Measurements from ENCODE around the gene ZP3. TPM values are rescaled to one million over a fixed set of nuclear protein-coding genes. Genes with fewer than 3 reads are reported as not detected.
"Not testable (repeated sequence)": the region's sequence is repeated elsewhere in the genome, so short reads cannot be mapped to it uniquely, and the experiment has no call there.

Gene ZP3
- not detected for polyA plus RNA-seq (2013, experiment 1 of 2)
- not detected for polyA plus RNA-seq (2013, experiment 2 of 2)

- Histone ChIP-seq H3K9me3 (ENCODE audit: control insufficient read depth, low read length) (peaks cover 5% of the 10 kb centered on the region), H3K27ac (ENCODE audit: low read depth, low read length, severe bottlenecking) (no peak within 1 kb of the TSS)
- WGBS, 2 experiments (ENCODE audit: insufficient coverage in 2 of 2), result 88 to 89% methylated on average over 5 to 6 of the region's 10 CpGs
Measured at GRCh38 chr7:76424413-76425111, at the start of gene ZP3. Gene ZP3 (plus strand): TSS chr7:76424950. CDS start chr7:76424965, 15 bp downstream.

GRCh38 chr7:76375251-76375650 lies 49.5 kb upstream of the ZP3 start:
- no peak overlapping the region for H3K27ac ChIP-seq (ENCODE audit: low read depth, low read length, severe bottlenecking)
- no peaks in the 10 kb centered on the region for H3K9me3 ChIP-seq (ENCODE audit: control insufficient read depth, low read length)
- H3K4me1 ChIP-seq (ENCODE audit: control insufficient read depth, insufficient read depth, low read length, poor library complexity, severe bottlenecking), result peaks cover 17% of the 10 kb centered on the region
- H3K36me3 ChIP-seq (ENCODE audit: control insufficient read depth, insufficient read depth, low read length), result no peaks in the 10 kb centered on the region
- no peak overlapping the region for H3K4me3 ChIP-seq (ENCODE audit: extremely low read depth, insufficient read depth, low read length, poor library complexity, severe bottlenecking)
- WGBS, 2 experiments (ENCODE audit: insufficient coverage in 2 of 2), result 92 to 95% methylated on average over 8 to 9 of the region's 9 CpGs

More at GRCh38 chr7:76424413-76425111, at the start of gene ZP3:
- H3K4me3 ChIP-seq (ENCODE audit: extremely low read depth, insufficient read depth, low read length, poor library complexity, severe bottlenecking), result no peak within 1 kb of the TSS
- H3K36me3 ChIP-seq (ENCODE audit: control insufficient read depth, insufficient read depth, low read length), result no peaks in the 10 kb centered on the region
- H3K4me1 ChIP-seq (ENCODE audit: control insufficient read depth, insufficient read depth, low read length, poor library complexity, severe bottlenecking), result peaks cover 19% of the 10 kb centered on the region

GRCh38 chr7:76377186-76377918 lies 47.4 kb upstream of the ZP3 start:
- WGBS, 2 experiments (ENCODE audit: insufficient coverage in 2 of 2), result 90 to 91% methylated on average over 7 to 8 of the region's 9 CpGs
- peaks cover 17% of the 10 kb centered on the region for H3K4me1 ChIP-seq (ENCODE audit: control insufficient read depth, insufficient read depth, low read length, poor library complexity, severe bottlenecking)
- no peaks in the 10 kb centered on the region for H3K9me3 ChIP-seq (ENCODE audit: control insufficient read depth, low read length)
- H3K4me3 ChIP-seq (ENCODE audit: extremely low read depth, insufficient read depth, low read length, poor library complexity, severe bottlenecking), result no peak overlapping the region
- no peak overlapping the region for H3K27ac ChIP-seq (ENCODE audit: low read depth, low read length, severe bottlenecking)
- H3K36me3 ChIP-seq (ENCODE audit: control insufficient read depth, insufficient read depth, low read length), result no peaks in the 10 kb centered on the region

GRCh38 chr7:76380623-76380966 lies 44.2 kb upstream of the ZP3 start:
- H3K27ac ChIP-seq (ENCODE audit: low read depth, low read length, severe bottlenecking), result peak overlapping the region; percentile 99
- H3K9me3 ChIP-seq (ENCODE audit: control insufficient read depth, low read length), result no peaks in the 10 kb centered on the region
- 88 to 95% methylated on average over 4 to 5 of the region's 7 CpGs for WGBS, 2 experiments (ENCODE audit: insufficient coverage in 2 of 2)
- H3K36me3 ChIP-seq (ENCODE audit: control insufficient read depth, insufficient read depth, low read length), result no peaks in the 10 kb centered on the region
- H3K4me1 ChIP-seq (ENCODE audit: control insufficient read depth, insufficient read depth, low read length, poor library complexity, severe bottlenecking), result peaks cover 8% of the 10 kb centered on the region
- H3K4me3 ChIP-seq (ENCODE audit: extremely low read depth, insufficient read depth, low read length, poor library complexity, severe bottlenecking), result no peak overlapping the region

- Histone ChIP-seq H3K9me3 (ENCODE audit: control insufficient read depth, low read length) (no peaks in the 10 kb centered on the region), H3K4me1 (ENCODE audit: control insufficient read depth, insufficient read depth, low read length, poor library complexity, severe bottlenecking) (peaks cover 6% of the 10 kb centered on the region), H3K36me3 (ENCODE audit: control insufficient read depth, insufficient read depth, low read length) (no peaks in the 10 kb centered on the region), H3K27ac (ENCODE audit: low read depth, low read length, severe bottlenecking) (no peak overlapping the region), H3K4me3 (ENCODE audit: extremely low read depth, insufficient read depth, low read length, poor library complexity, severe bottlenecking) (no peak overlapping the region)
- 83 to 100% methylated on average over 1 to 5 of the region's 7 CpGs for WGBS, 2 experiments (ENCODE audit: insufficient coverage in 2 of 2)
Measured at GRCh38 chr7:76381814-76382213, 42.9 kb upstream of the ZP3 start.

- Histone ChIP-seq H3K4me1 (ENCODE audit: control insufficient read depth, insufficient read depth, low read length, poor library complexity, severe bottlenecking) (peaks cover 6% of the 10 kb centered on the region), H3K36me3 (ENCODE audit: control insufficient read depth, insufficient read depth, low read length) (no peaks in the 10 kb centered on the region), H3K27ac (ENCODE audit: low read depth, low read length, severe bottlenecking) (no peak overlapping the region), H3K9me3 (ENCODE audit: control insufficient read depth, low read length) (no peaks in the 10 kb centered on the region), H3K4me3 (ENCODE audit: extremely low read depth, insufficient read depth, low read length, poor library complexity, severe bottlenecking) (no peak overlapping the region)
- WGBS, 2 experiments (ENCODE audit: insufficient coverage in 2 of 2), result 47 to 63% methylated on average over 8 to 9 of the region's 13 CpGs
Measured at GRCh38 chr7:76383089-76383944, 41.4 kb upstream of the ZP3 start.

GRCh38 chr7:76386691-76387260 lies 38.0 kb upstream of the ZP3 start:
- peaks cover 8% of the 10 kb centered on the region for H3K4me1 ChIP-seq (ENCODE audit: control insufficient read depth, insufficient read depth, low read length, poor library complexity, severe bottlenecking)
- H3K4me3 ChIP-seq (ENCODE audit: extremely low read depth, insufficient read depth, low read length, poor library complexity, severe bottlenecking), result no peak overlapping the region
- H3K27ac ChIP-seq (ENCODE audit: low read depth, low read length, severe bottlenecking), result peak overlapping the region; percentile 5
- H3K9me3 ChIP-seq (ENCODE audit: control insufficient read depth, low read length), result no peaks in the 10 kb centered on the region
- H3K36me3 ChIP-seq (ENCODE audit: control insufficient read depth, insufficient read depth, low read length), result no peaks in the 10 kb centered on the region
- WGBS, 2 experiments (ENCODE audit: insufficient coverage in 2 of 2), result 91 to 98% methylated on average over 7 to 8 of the region's 11 CpGs

- not testable (repeated sequence) for H3K27ac ChIP-seq (ENCODE audit: low read depth, low read length, severe bottlenecking); H3K36me3 ChIP-seq (ENCODE audit: control insufficient read depth, insufficient read depth, low read length); H3K4me3 ChIP-seq (ENCODE audit: extremely low read depth, insufficient read depth, low read length, poor library complexity, severe bottlenecking); H3K9me3 ChIP-seq (ENCODE audit: control insufficient read depth, low read length)
- H3K4me1 ChIP-seq (ENCODE audit: control insufficient read depth, insufficient read depth, low read length, poor library complexity, severe bottlenecking), result peaks cover 11% of the 10 kb centered on the region
- 93 to 98% methylated on average over 6 of the region's 6 CpGs for WGBS, 2 experiments (ENCODE audit: insufficient coverage in 2 of 2)
Measured at GRCh38 chr7:76387789-76388188, 37.0 kb upstream of the ZP3 start.

GRCh38 chr7:76390092-76390491 lies 34.7 kb upstream of the ZP3 start:
- 94 to 98% methylated on average over 13 of the region's 13 CpGs for WGBS, 2 experiments (ENCODE audit: insufficient coverage in 2 of 2)
- Histone ChIP-seq H3K9me3 (ENCODE audit: control insufficient read depth, low read length) (no peaks in the 10 kb centered on the region), H3K4me1 (ENCODE audit: control insufficient read depth, insufficient read depth, low read length, poor library complexity, severe bottlenecking) (peaks cover 11% of the 10 kb centered on the region), H3K27ac (ENCODE audit: low read depth, low read length, severe bottlenecking) (no peak overlapping the region), H3K4me3 (ENCODE audit: extremely low read depth, insufficient read depth, low read length, poor library complexity, severe bottlenecking) (no peak overlapping the region), H3K36me3 (ENCODE audit: control insufficient read depth, insufficient read depth, low read length) (no peaks in the 10 kb centered on the region)

GRCh38 chr7:76392531-76393115 lies 32.1 kb upstream of the ZP3 start:
- no peak overlapping the region for H3K27ac ChIP-seq (ENCODE audit: low read depth, low read length, severe bottlenecking)
- H3K9me3 ChIP-seq (ENCODE audit: control insufficient read depth, low read length), result no peaks in the 10 kb centered on the region

More at GRCh38 chr7:76392531-76393115, 32.1 kb upstream of the ZP3 start:
- 43 to 45% methylated on average over 10 of the region's 12 CpGs for WGBS, 2 experiments (ENCODE audit: insufficient coverage in 2 of 2)
- H3K4me1 ChIP-seq (ENCODE audit: control insufficient read depth, insufficient read depth, low read length, poor library complexity, severe bottlenecking), result peaks cover 11% of the 10 kb centered on the region
- no peaks in the 10 kb centered on the region for H3K36me3 ChIP-seq (ENCODE audit: control insufficient read depth, insufficient read depth, low read length)
- peak overlapping the region; percentile 47 for H3K4me3 ChIP-seq (ENCODE audit: extremely low read depth, insufficient read depth, low read length, poor library complexity, severe bottlenecking)
